Measurements from ENCODE around the gene TMEM132C. TPM values are rescaled to one million over a fixed set of nuclear protein-coding genes. Genes with fewer than 3 reads are reported as not detected.

Gene TMEM132C
- polyA plus RNA-seq, 1 experiment: not detected

DNA sequence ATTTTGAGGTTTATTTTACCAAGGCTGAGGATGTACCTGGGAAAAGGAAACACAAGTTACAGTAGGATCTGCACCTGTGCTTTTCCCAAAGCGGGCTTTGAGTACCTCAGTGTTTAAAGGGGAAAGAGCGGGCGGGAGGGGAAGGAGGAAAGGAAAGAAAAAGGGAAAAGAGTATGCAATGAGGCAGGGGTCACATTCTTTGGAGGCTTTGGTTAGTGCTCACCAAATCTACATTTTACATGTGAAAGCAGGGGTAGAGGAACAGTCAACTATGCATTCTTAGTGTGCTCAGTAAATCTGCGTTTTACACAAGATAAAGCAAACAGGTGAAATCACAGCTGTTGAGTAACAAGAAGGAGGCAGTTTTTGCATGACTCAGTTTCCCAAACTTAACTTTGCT lies 242.2 kb downstream of the TMEM132C start:
- ChIA-PET CTCF (no interaction called here), POLR2A (no interaction called here)
- TF ChIP-seq, protein P1, sequence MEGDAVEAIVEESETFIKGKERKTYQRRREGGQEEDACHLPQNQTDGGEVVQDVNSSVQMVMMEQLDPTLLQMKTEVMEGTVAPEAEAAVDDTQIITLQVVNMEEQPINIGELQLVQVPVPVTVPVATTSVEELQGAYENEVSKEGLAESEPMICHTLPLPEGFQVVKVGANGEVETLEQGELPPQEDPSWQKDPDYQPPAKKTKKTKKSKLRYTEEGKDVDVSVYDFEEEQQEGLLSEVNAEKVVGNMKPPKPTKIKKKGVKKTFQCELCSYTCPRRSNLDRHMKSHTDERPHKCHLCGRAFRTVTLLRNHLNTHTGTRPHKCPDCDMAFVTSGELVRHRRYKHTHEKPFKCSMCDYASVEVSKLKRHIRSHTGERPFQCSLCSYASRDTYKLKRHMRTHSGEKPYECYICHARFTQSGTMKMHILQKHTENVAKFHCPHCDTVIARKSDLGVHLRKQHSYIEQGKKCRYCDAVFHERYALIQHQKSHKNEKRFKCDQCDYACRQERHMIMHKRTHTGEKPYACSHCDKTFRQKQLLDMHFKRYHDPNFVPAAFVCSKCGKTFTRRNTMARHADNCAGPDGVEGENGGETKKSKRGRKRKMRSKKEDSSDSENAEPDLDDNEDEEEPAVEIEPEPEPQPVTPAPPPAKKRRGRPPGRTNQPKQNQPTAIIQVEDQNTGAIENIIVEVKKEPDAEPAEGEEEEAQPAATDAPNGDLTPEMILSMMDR (IDR thresholded peaks at IDR 0.05; ENCODE audit: low read depth, low read length): no peak

DNA sequence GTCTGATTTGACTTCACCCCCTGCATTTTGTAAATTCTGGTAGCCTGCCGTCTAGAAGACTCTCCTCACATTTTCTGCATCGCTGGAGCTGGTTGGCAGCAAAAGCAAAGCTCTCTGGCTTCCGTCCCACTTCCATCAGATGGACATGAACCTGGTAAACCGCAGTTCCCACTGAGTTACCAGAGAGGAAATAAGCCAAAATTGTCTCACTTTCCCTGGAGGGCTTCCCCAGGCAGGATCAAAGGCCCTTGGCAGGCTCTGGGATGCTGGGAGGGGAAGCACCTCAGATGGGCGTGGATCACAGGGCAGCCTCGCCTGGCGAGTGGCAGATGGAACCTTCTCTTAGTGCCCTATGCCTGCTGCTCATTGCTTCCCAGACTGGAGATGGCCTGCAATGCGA lies 243.5 kb downstream of the TMEM132C start:
- no peak for DNase-seq (ENCODE audit: low read depth, low spot score)
- Histone ChIP-seq H3K9me3 (ENCODE audit: control insufficient read depth, insufficient read depth, low read length) (peaks cover 82% of the 10 kb centered on the region), H3K27ac (ENCODE audit: low read depth, low read length) (no peak overlapping the region), H3K4me3 (ENCODE audit: low read depth, low read length) (no peak overlapping the region), H3K27me3 (ENCODE audit: control insufficient read depth, insufficient read depth, low read length) (no peaks in the 10 kb centered on the region)
- POLR2A ChIA-PET: no interaction called here
- CTCF ChIA-PET: no interaction called here
- TF ChIP-seq, protein P1 (IDR thresholded peaks at IDR 0.05; ENCODE audit: low read depth, low read length): no peak

More for the DNA sequence above, 242.2 kb downstream of the TMEM132C start:
- no peak overlapping the region for H3K27ac ChIP-seq (ENCODE audit: low read depth, low read length)
- no peak for DNase-seq (ENCODE audit: low read depth, low spot score)
- no peaks in the 10 kb centered on the region for H3K27me3 ChIP-seq (ENCODE audit: control insufficient read depth, insufficient read depth, low read length)
- peaks cover 78% of the 10 kb centered on the region for H3K9me3 ChIP-seq (ENCODE audit: control insufficient read depth, insufficient read depth, low read length)
- no peak overlapping the region for H3K4me3 ChIP-seq (ENCODE audit: low read depth, low read length)

DNA sequence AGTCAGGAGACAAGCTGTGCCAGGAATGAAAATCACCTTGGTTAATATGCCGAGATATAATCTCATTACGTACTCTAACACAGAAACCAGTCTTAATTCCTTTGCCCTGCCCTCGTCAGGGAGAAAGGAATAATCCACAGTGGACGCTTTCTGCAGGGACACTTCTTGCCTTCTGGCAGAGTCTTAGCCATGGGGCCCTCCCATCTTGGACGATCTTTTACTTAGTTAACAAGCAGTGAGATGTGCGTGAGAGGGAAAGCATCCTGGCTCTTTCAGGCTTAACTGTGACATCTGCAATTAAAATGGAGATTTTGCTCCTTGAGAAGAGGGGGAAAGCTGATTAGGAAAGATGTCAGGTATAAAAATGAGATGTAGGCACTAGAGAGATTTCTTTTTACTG lies 246.4 kb downstream of the TMEM132C start:
- CTCF ChIA-PET: no interaction called here
- H3K4me3 ChIP-seq (ENCODE audit: low read depth, low read length): no peak overlapping the region
- TF ChIP-seq, protein P1 (IDR thresholded peaks at IDR 0.05; ENCODE audit: low read depth, low read length): no peak

DNA sequence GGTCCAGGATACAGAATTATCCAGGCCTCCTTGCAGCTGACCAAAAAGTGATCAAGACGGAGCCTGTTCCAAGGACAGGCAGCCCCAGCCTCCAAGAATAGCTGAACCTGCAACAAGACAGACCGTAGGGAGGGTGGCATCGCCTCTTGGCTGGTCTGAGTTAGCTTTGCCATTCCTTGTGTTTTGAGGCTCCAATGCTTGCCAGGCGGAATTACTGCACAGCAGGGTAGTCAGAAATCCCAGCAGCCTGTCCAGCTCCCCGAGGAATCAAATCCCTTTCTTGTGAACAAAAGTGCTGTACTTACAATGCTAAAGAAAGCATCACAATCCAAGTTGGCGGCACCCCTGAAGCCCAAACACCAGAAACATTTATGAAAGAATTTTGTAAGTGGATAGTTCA lies 246.9 kb downstream of the TMEM132C start:
- no peak for DNase-seq (ENCODE audit: low read depth, low spot score)

More for the DNA sequence above, 246.4 kb downstream of the TMEM132C start:
- DNase-seq (ENCODE audit: low read depth, low spot score): no peak
- Histone ChIP-seq H3K27me3 (ENCODE audit: control insufficient read depth, insufficient read depth, low read length) (no peaks in the 10 kb centered on the region), H3K27ac (ENCODE audit: low read depth, low read length) (no peak overlapping the region), H3K9me3 (ENCODE audit: control insufficient read depth, insufficient read depth, low read length) (peaks cover 82% of the 10 kb centered on the region)
- POLR2A ChIA-PET: no interaction called here

DNA sequence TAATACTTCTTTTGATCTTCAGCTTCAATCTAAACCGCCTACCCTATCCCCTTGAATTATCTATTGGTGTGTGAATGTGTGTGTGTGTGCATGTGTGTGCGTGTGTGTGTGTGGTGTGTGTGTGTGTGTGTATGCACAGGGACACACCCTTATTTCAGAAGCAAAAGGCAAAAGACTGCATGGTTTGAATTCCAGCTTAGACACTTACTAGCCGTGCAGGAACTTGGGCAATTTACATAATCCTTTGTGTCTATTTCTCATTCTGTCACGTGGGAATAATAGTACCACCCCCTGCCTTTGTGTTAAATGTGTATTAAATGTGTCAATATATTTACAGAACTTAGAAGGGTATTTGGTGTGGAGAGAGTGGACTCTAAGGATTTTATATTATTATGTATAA lies 251.7 kb downstream of the TMEM132C start:
- TF ChIP-seq, protein P1 (IDR thresholded peaks at IDR 0.05; ENCODE audit: low read depth, low read length): no peak
- no peak overlapping the region for H3K4me3 ChIP-seq (ENCODE audit: low read depth, low read length)
- CTCF ChIA-PET: no interaction called here
- no peaks in the 10 kb centered on the region for H3K27me3 ChIP-seq (ENCODE audit: control insufficient read depth, insufficient read depth, low read length)
- peaks cover 48% of the 10 kb centered on the region for H3K9me3 ChIP-seq (ENCODE audit: control insufficient read depth, insufficient read depth, low read length)
- DNase-seq (ENCODE audit: low read depth, low spot score): no peak
- H3K27ac ChIP-seq (ENCODE audit: low read depth, low read length): no peak overlapping the region
- POLR2A ChIA-PET: no interaction called here

More for the DNA sequence above, 246.9 kb downstream of the TMEM132C start:
- TF ChIP-seq, protein P1 (IDR thresholded peaks at IDR 0.05; ENCODE audit: low read depth, low read length): no peak
- POLR2A ChIA-PET: no interaction called here
- CTCF ChIA-PET: no interaction called here
- H3K27ac ChIP-seq (ENCODE audit: low read depth, low read length): no peak overlapping the region
- H3K4me3 ChIP-seq (ENCODE audit: low read depth, low read length): no peak overlapping the region
- H3K27me3 ChIP-seq (ENCODE audit: control insufficient read depth, insufficient read depth, low read length): no peaks in the 10 kb centered on the region
- peaks cover 77% of the 10 kb centered on the region for H3K9me3 ChIP-seq (ENCODE audit: control insufficient read depth, insufficient read depth, low read length)

Data from AG04450 (cell line).